Lower leg skin (tissue), 4 donors: ENCODE measurements around the gene UPP2. TPM values are rescaled to one million over a fixed set of nuclear protein-coding genes. Genes with fewer than 3 reads are reported as not detected.

Experiments
- DNase-seq, 2 donors: peaks; one replicate each; pipeline ENCODE4 v3.0.0-alpha.2; 2019; ENCODE audit warnings: low spot score in 2 of 2
- H3K4me3 ChIP-seq: fragments of 200-600 bp; sonication (generic); 2 replicates; pipeline ENCODE4 v1.5.1; 2017; ENCODE audit warnings: mild to moderate bottlenecking, low read depth; ENCODE audit not compliant: poor library complexity, severe bottlenecking
- CTCF ChIP-seq, 3 donors: fragments of 450-650 bp; IDR thresholded peaks; one replicate each; pipeline ENCODE4 v1.5.1; 2016; ENCODE audit warnings: antibody characterized with exemption in 3 of 3, mild to moderate bottlenecking in 3 of 3, moderate library complexity in 2 of 3
- POLR2A ChIP-seq, 2 donors: fragments of 450-650 bp; IDR thresholded peaks; one replicate each; pipeline ENCODE4 v1.6.1; 2016 to 2017; ENCODE audit warnings: antibody characterized with exemption in 2 of 2, mild to moderate bottlenecking in 1 of 2, moderate library complexity in 1 of 2
- WGBS, 2 donors: methylation state at CpG; one replicate each; pipeline ENCODE4 v1.1.5; 2018; 5-methylcytosine and 5-hydroxymethylcytosine counted together
- intact Hi-C: fragments of 100-400 bp; cut with DNase I; formaldehyde crosslinking; loops from one replicate; pipeline ENCODE4 v1.15.0; 2023; ENCODE audit warnings: low total_unique reads
- total RNA-seq, 4 donors: library from RNA; depleted of rRNA; stranded (reverse); fragments of >200 nt; gene quantifications; one replicate each; pipeline ENCODE4 v1.1.0, GENCODE V29; 2016

UPP2 gene
- total RNA-seq, 4 donors from 2014 or later: not detected

GRCh38 chr2:158129037-158129436 is 27.4 kb downstream of the UPP2 start:
- 72 to 74% methylated on average over 5 of the region's 5 CpGs for WGBS, 2 donors
- intact Hi-C loops: no loop called here
- no peak for DNase-seq
- no peak for TF ChIP-seq CTCF (IDR thresholded peaks at IDR 0.05)
- no peak for TF ChIP-seq POLR2A (IDR thresholded peaks at IDR 0.05)
- H3K4me3 ChIP-seq: no peak overlapping the region

- TF ChIP-seq CTCF (IDR thresholded peaks at IDR 0.05) (no peak), POLR2A (IDR thresholded peaks at IDR 0.05) (no peak)
- H3K4me3 ChIP-seq: no peak overlapping the region
- 87 to 92% methylated on average over 2 of the region's 2 CpGs for WGBS, 2 donors
- no peak for DNase-seq
- intact Hi-C loops: no loop called here
Measured at GRCh38 chr2:158130832-158131473, 29.3 kb downstream of the UPP2 start.

- WGBS, 2 donors: 91 to 94% methylated on average over 1 of the region's 1 CpG
- intact Hi-C loops: no loop called here
Measured at GRCh38 chr2:158131483-158131912, 29.8 kb downstream of the UPP2 start.

GRCh38 chr2:158131919-158132566 is 30.4 kb downstream of the UPP2 start:
- DNase-seq: no peak
- TF ChIP-seq POLR2A (IDR thresholded peaks at IDR 0.05) (no peak), CTCF (IDR thresholded peaks at IDR 0.05) (no peak)
- WGBS, 2 donors: 83 to 87% methylated on average over 7 of the region's 7 CpGs
- H3K4me3 ChIP-seq: no peak overlapping the region
- intact Hi-C loops: no loop called here

More at GRCh38 chr2:158131483-158131912, 29.8 kb downstream of the UPP2 start:
- no peak for DNase-seq
- H3K4me3 ChIP-seq: no peak overlapping the region
- TF ChIP-seq CTCF (IDR thresholded peaks at IDR 0.05) (no peak), POLR2A (IDR thresholded peaks at IDR 0.05) (no peak)

- intact Hi-C loops: no loop called here
- no peak for DNase-seq
- H3K4me3 ChIP-seq: no peak overlapping the region
- 79 to 81% methylated on average over 4 of the region's 4 CpGs for WGBS, 2 donors
- TF ChIP-seq CTCF (IDR thresholded peaks at IDR 0.05) (no peak), POLR2A (IDR thresholded peaks at IDR 0.05) (no peak)
Measured at GRCh38 chr2:158134055-158134454, 32.4 kb downstream of the UPP2 start.
